HepG2 (cell line): Measurements from ENCODE around the gene CILP2. TPM values are rescaled to one million over a fixed set of nuclear protein-coding genes. Genes with fewer than 3 reads are reported as not detected.
A peak's percentile ranks its signal among the peaks of the same experiment; 100 is the strongest.

Experiments used
- ATAC-seq: fragments of 200-7000 bp; cut with Tn5 transposase; 3 replicates; pipeline ENCODE4 v1.9.1; 2020; ENCODE audit warnings: mild to moderate bottlenecking, moderate library complexity
- BruUV-seq: library from RNA; stranded (reverse); fragments of 400-500 nt; replicated peaks from 2 replicates; lab custom pipeline; 2021; lab: Mats Ljungman, UMichigan
- CTCF ChIA-PET: fragments of 300-600 bp; formaldehyde crosslinking; extraction: SDS; loops from one replicate; lab custom pipeline; 2021; ENCODE audit warnings: low total read pairs, inconsistent platforms, low intra/inter-chr PET ratio; lab: Yijun Ruan, JAX
- POLR2A ChIA-PET: fragments of 350-600 bp; sonication (Branson Sonifier 250); formaldehyde crosslinking; loops from one replicate; lab custom pipeline; 2020; ENCODE audit warnings: antibody characterized with exemption, inconsistent platforms; lab: Yijun Ruan, JAX
- DNase-seq: peaks from one replicate; pipeline ENCODE4 v3.0.0-alpha.2; 2015; ENCODE audit warnings: low spot score
- FAIRE-seq: peaks from 3 replicates; lab custom pipeline; 2011; peaks lifted over from hg19 to GRCh38; lab: Jason Lieb, UNC
- H2AFZ ChIP-seq: one replicate; pipeline ENCODE4 v1.6.1; 2011; ENCODE audit warnings: low read length, inconsistent platforms
- H3K27ac ChIP-seq: fragments of 300-600 bp; 3 replicates; pipeline ENCODE4 v1.8.0; 2011; ENCODE audit warnings: mixed run types, mild to moderate bottlenecking, mixed read lengths, low read length, inconsistent platforms; ENCODE audit not compliant: insufficient read depth; ENCODE audit errors: extremely low read length
- H3K27me3 ChIP-seq, 2 experiments: fragments of 200-600 bp in 1 of 2; 2 replicates in 1 of 2; 3 replicates in 1 of 2; pipeline versions ENCODE4 v1.6.0 to v1.8.0; 2011; ENCODE audit warnings: low read length in 2 of 2, mild to moderate bottlenecking in 2 of 2, moderate library complexity in 2 of 2, inconsistent platforms in 1 of 2; ENCODE audit not compliant: insufficient read depth in 2 of 2, control insufficient read depth in 1 of 2
- H3K36me3 ChIP-seq, 2 experiments: fragments of 200-600 bp in 1 of 2; replicated peaks in 1 of 2; 2 replicates in 1 of 2; 3 replicates in 1 of 2; pipeline versions ENCODE4 v1.5.1 to v1.8.0; 2011; ENCODE audit warnings: low read length in 2 of 2, inconsistent platforms in 1 of 2; ENCODE audit not compliant: insufficient read depth in 2 of 2, control insufficient read depth in 1 of 2
- H3K4me1 ChIP-seq: 2 replicates; pipeline ENCODE4 v1.5.1; 2012; ENCODE audit warnings: low read length, inconsistent platforms; ENCODE audit not compliant: insufficient read depth
- H3K4me2 ChIP-seq: 2 replicates; pipeline ENCODE4 v1.6.0; 2011; ENCODE audit warnings: low read depth, low read length, inconsistent platforms
- H3K4me3 ChIP-seq, 3 experiments: fragments of 200-600 bp in 1 of 3; sonication (generic), shearing (Covaris generic) in 1 of 3; replicated peaks in 1 of 3; 2 replicates each; pipeline ENCODE4 v1.5.1; 2011 to 2016; ENCODE audit warnings: low read length in 3 of 3, inconsistent platforms in 2 of 3, low read depth in 2 of 3, mild to moderate bottlenecking in 2 of 3, control low read depth in 1 of 3, mixed read lengths in 1 of 3; ENCODE audit not compliant: insufficient read depth in 1 of 3
- H3K79me2 ChIP-seq: one replicate; pipeline ENCODE4 v1.6.1; 2011; ENCODE audit warnings: low read length, inconsistent platforms; ENCODE audit not compliant: insufficient read depth
- H3K9ac ChIP-seq: 2 replicates; pipeline ENCODE4 v1.6.0; 2011; ENCODE audit warnings: mild to moderate bottlenecking, low read depth, low read length, inconsistent platforms; ENCODE audit not compliant: insufficient read depth
- H3K9me3 ChIP-seq: 2 replicates; pipeline ENCODE4 v1.5.1; 2012; ENCODE audit warnings: mild to moderate bottlenecking, low read length
- H4K20me1 ChIP-seq: 2 replicates; pipeline ENCODE4 v1.6.0; 2011; ENCODE audit warnings: inconsistent platforms, mild to moderate bottlenecking, low read length, moderate library complexity; ENCODE audit not compliant: insufficient read depth
- CBX5 ChIP-seq: sonication (generic); formaldehyde crosslinking; IDR thresholded peaks from 2 replicates; pipeline ENCODE4 v1.4.0; 2020; ENCODE audit warnings: missing genetic modification reagents, borderline replicate concordance
- GPN1 ChIP-seq: sonication (generic); formaldehyde crosslinking; IDR thresholded peaks from 2 replicates; pipeline ENCODE4 v1.5.1; 2020; ENCODE audit warnings: missing genetic modification reagents, borderline replicate concordance
- HMG20A ChIP-seq: IDR thresholded peaks from 2 replicates; pipeline ENCODE4 v1.6.1; 2016; ENCODE audit warnings: borderline replicate concordance
- JUN ChIP-seq: sonication (generic); formaldehyde crosslinking; IDR thresholded peaks from 2 replicates; pipeline ENCODE4 v1.4.0; 2020; ENCODE audit warnings: mild to moderate bottlenecking, missing genetic modification reagents
- KLF6 ChIP-seq: IDR thresholded peaks from 2 replicates; pipeline ENCODE4 v1.8.0; 2016; ENCODE audit warnings: missing biosample characterization, missing genetic modification reagents
- NCOA5 ChIP-seq: sonication (generic); formaldehyde crosslinking; IDR thresholded peaks from 2 replicates; pipeline ENCODE4 v1.4.0; 2020; ENCODE audit warnings: missing genetic modification reagents
- NFYC ChIP-seq: IDR thresholded peaks from 2 replicates; pipeline ENCODE4 v1.6.1; 2016; ENCODE audit warnings: missing genetic modification reagents, missing compliant biosample characterization
- POLR2AphosphoS5 ChIP-seq: IDR thresholded peaks from 2 replicates; pipeline ENCODE4 v1.6.1; 2012; ENCODE audit warnings: low read depth, low read length
- PTBP1 ChIP-seq: fragments of 200-400 bp; formaldehyde crosslinking; IDR thresholded peaks from 2 replicates; pipeline ENCODE4 v1.6.1; 2018; ENCODE audit warnings: low read length, low read depth; ENCODE audit not compliant: poor library complexity, severe bottlenecking
- TEF ChIP-seq: sonication (generic); formaldehyde crosslinking; IDR thresholded peaks from 2 replicates; pipeline ENCODE4 v1.5.0; 2020; ENCODE audit warnings: missing genetic modification reagents
- ZFX ChIP-seq: sonication (generic); formaldehyde crosslinking; IDR thresholded peaks from 2 replicates; pipeline ENCODE4 v1.4.0; 2020; ENCODE audit warnings: mild to moderate bottlenecking, low read depth, missing genetic modification reagents, moderate library complexity
- ZNF235 ChIP-seq: sonication (generic); formaldehyde crosslinking; IDR thresholded peaks from 2 replicates; pipeline ENCODE4 v1.8.1; 2023; ENCODE audit warnings: mild to moderate bottlenecking, missing genetic modification reagents, borderline replicate concordance
- ZNF292 ChIP-seq: sonication (generic); formaldehyde crosslinking; IDR thresholded peaks from 2 replicates; pipeline ENCODE4 v1.8.1; 2022; ENCODE audit warnings: mild to moderate bottlenecking, low read depth, missing genetic modification reagents, borderline replicate concordance
- ZNF775 ChIP-seq: sonication (generic); formaldehyde crosslinking; IDR thresholded peaks from 2 replicates; pipeline ENCODE4 v1.4.0; 2020; ENCODE audit warnings: missing genetic modification reagents, mild to moderate bottlenecking, moderate library complexity, borderline replicate concordance
- ZNF878 ChIP-seq: sonication (generic); formaldehyde crosslinking; IDR thresholded peaks from 2 replicates; pipeline ENCODE4 v1.8.1; 2023; ENCODE audit warnings: mild to moderate bottlenecking, missing genetic modification reagents, moderate library complexity
- ZSCAN22 ChIP-seq: sonication (generic); formaldehyde crosslinking; IDR thresholded peaks from 2 replicates; pipeline ENCODE4 v1.4.0; 2020; ENCODE audit warnings: mild to moderate bottlenecking, missing genetic modification reagents
- WGBS: methylation state at CpG from one replicate; pipeline ENCODE4 v1.1.6; 2017; ENCODE audit warnings: low lambda C conversion rate; 5-methylcytosine and 5-hydroxymethylcytosine counted together
- in situ Hi-C: cut with HindIII; loops from 2 replicates; pipeline ENCODE4 v1.10.0; 2017; ENCODE audit warnings: low pct_unique_long_range_greater_than_20kb; ENCODE audit not compliant: extremely low pct_ligation_motif_present
- intact Hi-C: fragments of 100-400 bp; cut with micrococcal nuclease; formaldehyde crosslinking; loops from one replicate; pipeline ENCODE4 v1.10.0; 2022; ENCODE audit not compliant: unreplicated experiment
- polyA plus RNA-seq, 8 experiments: library from polyadenylated mRNA; depleted of rRNA in 3 of 8; stranded (reverse) in 7 of 8; unstranded in 1 of 8; fragments of >200 nt; fragmentation: Illumina TruSeq in 4 of 8; extraction: Trizol in 4 of 8; gene quantifications; 2 replicates each; pipeline versions ENCODE4 v1.2.1 to v1.2.3, GENCODE V29; 2011 to 2016; ENCODE audit warnings: low read depth in 4 of 8, missing spikeins in 1 of 8, mixed read lengths in 1 of 8; ENCODE audit not compliant: insufficient read depth in 1 of 8
- total RNA-seq, 5 experiments: library from RNA; depleted of rRNA; stranded (reverse); fragments of >200 nt; fragmentation: Illumina TruSeq; extraction: Trizol; gene quantifications; 2 replicates each; pipeline ENCODE4 v1.2.3, GENCODE V29; 2016; ENCODE audit warnings: low read depth in 1 of 5
- TF ChIP-seq, protein P1 (sequence below): sonication (generic); formaldehyde crosslinking; IDR thresholded peaks from 2 replicates; pipeline ENCODE4 v1.4.0; 2020; ENCODE audit warnings: missing genetic modification reagents, borderline replicate concordance
- TF ChIP-seq, protein P2 (sequence below): fragments of 450-650 bp; IDR thresholded peaks from 2 replicates; pipeline ENCODE4 v1.6.1; 2016

The CILP2 gene
- total and polyA plus RNA-seq, 2 of the 13 experiments (the other 11 are each of a cell fraction or from before 2014, with no cell fraction given), result 0.09 to 0.37 TPM

DNA sequence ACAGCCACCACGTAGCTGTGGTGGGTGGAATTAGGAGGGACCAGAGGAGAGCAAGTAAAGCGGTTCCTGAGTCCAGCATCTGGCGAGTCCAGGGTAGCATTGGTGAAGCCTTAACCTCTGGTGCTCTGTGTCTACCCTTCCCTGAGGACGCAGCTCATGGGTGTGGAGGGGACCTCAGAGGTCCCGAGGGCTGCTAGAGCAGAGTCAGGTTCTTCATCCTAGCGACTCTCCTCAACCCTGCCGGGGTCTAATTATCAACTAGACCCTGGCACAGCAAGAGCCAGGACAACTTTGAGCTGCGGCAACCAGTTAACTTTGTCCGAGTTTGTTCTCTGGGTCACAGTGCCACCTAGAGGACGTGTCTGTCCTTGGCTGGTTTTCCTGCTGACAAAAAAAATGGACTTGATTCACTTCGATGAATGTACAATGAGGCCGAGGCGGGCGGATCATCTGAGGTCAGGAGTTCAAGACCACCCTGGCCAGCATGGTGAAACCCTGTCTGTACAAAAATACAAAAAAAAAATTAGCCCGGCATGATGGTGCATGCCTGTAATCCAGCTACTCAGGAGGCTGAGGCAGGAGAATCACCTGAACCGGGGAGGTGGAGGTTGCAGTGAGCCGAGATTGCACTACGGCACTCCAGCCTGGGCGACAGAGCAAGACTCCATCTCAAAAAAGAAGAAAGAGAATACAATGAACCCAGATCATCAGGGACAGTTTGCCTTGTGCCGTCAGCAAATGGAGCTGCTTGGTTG is 47.7 kb upstream of the CILP2 start (continued):
- TF ChIP-seq KLF6 (CRISPR knock-in tag) (no peak), POLR2AphosphoS5 (no peak), ZSCAN22 (CRISPR knock-in tag) (no peak), ZNF235 (CRISPR knock-in tag) (no peak)
- TF ChIP-seq, protein P1, sequence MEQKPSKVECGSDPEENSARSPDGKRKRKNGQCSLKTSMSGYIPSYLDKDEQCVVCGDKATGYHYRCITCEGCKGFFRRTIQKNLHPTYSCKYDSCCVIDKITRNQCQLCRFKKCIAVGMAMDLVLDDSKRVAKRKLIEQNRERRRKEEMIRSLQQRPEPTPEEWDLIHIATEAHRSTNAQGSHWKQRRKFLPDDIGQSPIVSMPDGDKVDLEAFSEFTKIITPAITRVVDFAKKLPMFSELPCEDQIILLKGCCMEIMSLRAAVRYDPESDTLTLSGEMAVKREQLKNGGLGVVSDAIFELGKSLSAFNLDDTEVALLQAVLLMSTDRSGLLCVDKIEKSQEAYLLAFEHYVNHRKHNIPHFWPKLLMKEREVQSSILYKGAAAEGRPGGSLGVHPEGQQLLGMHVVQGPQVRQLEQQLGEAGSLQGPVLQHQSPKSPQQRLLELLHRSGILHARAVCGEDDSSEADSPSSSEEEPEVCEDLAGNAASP (CRISPR knock-in tag), result peak; percentile 43; the same call in 1 of the 2 replicates
- TF ChIP-seq, all 625 proteins: peak for 27

DNA sequence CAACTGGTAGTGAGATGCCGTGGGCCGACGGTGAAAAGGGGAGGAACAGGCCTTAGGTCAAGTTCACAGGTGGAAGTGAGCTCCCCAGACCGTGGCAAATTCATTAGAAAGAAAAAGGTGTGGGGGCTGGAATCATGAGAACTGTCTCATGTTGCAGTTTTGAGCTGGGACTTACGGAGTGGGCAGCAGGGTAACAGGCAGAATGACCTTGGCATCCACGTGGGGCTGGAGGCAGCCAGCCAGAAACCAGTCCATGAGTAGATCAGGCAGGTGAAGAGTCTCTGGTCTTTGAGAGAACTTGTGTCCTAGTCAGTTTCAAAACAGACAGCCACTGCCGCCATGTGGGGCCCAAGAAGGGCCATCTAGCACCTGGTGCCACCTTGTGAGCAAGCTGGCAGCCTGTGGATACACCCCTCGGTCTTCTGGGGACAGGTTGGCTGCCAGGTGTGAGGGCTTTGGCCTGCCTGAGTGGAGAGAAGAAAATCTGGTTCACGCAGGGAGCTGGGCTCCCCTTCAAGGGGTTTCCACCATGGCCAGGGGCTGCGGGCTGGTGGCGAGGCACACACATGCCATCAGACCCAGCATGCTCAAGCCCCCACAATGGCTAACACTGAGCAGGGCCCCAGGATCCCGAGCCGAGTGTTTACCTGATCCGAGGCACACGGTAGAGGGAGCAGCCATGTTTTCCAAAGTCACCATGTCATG is 46.6 kb upstream of the CILP2 start:
- H3K27me3 ChIP-seq, result no peaks in the 10 kb centered on the region; a peak in 1 of 5 replicates
- TF ChIP-seq, protein P2, sequence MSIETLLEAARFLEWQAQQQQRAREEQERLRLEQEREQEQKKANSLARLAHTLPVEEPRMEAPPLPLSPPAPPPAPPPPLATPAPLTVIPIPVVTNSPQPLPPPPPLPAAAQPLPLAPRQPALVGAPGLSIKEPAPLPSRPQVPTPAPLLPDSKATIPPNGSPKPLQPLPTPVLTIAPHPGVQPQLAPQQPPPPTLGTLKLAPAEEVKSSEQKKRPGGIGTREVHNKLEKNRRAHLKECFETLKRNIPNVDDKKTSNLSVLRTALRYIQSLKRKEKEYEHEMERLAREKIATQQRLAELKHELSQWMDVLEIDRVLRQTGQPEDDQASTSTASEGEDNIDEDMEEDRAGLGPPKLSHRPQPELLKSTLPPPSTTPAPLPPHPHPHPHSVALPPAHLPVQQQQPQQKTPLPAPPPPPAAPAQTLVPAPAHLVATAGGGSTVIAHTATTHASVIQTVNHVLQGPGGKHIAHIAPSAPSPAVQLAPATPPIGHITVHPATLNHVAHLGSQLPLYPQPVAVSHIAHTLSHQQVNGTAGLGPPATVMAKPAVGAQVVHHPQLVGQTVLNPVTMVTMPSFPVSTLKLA, result no peak
- no peak for TF ChIP-seq POLR2AphosphoS5
- no peak for TF ChIP-seq ZFX (CRISPR knock-in tag)
- no peak for TF ChIP-seq JUN (CRISPR knock-in tag)
- TF ChIP-seq TEF, result no peak
- no peak for TF ChIP-seq NFYC
- TF ChIP-seq HMG20A (CRISPR knock-in tag), result no peak
- TF ChIP-seq ZNF878 (CRISPR knock-in tag), result no peak
- TF ChIP-seq GPN1 (CRISPR knock-in tag), result no peak
- TF ChIP-seq PTBP1, result no peak
- no peak for TF ChIP-seq CBX5 (CRISPR knock-in tag)
- TF ChIP-seq ZNF775 (CRISPR knock-in tag), result no peak
- TF ChIP-seq NCOA5 (CRISPR knock-in tag), result no peak
- no peak for TF ChIP-seq ZNF292 (CRISPR knock-in tag)
- TF ChIP-seq, all 625 proteins: peak for 0
- CTCF ChIA-PET, result no interaction called here
- no peak for DNase-seq
- H3K36me3 ChIP-seq, result peaks cover 25 to 44% of the 10 kb centered on the region in 2 experiments; a peak in 4 of 5 replicates
- no peak for ATAC-seq
- H3K4me1 ChIP-seq, result peaks cover 43% of the 10 kb centered on the region
- H3K9me3 ChIP-seq, result no peaks in the 10 kb centered on the region
- no peak overlapping the region for H2AFZ ChIP-seq
- POLR2A ChIA-PET, result interaction anchor here (1.4 to 2.9 kb wide), 2 partner anchors 125 to 127 kb away, joined by 7 to 19 read pairs; no protein-coding TSS in a partner anchor
- no peak overlapping the region for H3K4me2 ChIP-seq
- FAIRE-seq, result no peak
- 94% methylated on average over 6 of the region's 15 CpGs for WGBS
- intact Hi-C loops (no loop called here), in situ Hi-C loops (loop anchor here (5.0 kb wide), 1 partner anchor 124 kb away; no protein-coding TSS in a partner anchor)
- no peak overlapping the region for H3K9ac ChIP-seq
- peaks cover 6% of the 10 kb centered on the region for H3K79me2 ChIP-seq
- no peak overlapping the region for H3K27ac ChIP-seq
- H3K4me3 ChIP-seq, result no peak overlapping the region
- no TSS peak for BruUV-seq
- peaks cover 3% of the 10 kb centered on the region; the same call in 1 of the 2 replicates for H4K20me1 ChIP-seq
